HUES64 (cell line): ENCODE measurements around the gene TULP4.

Experiments
- H3K27ac ChIP-seq: 2 replicates; pipeline ENCODE4 v1.7.0; 2013; ENCODE audit warnings: low read depth, low read length, inconsistent platforms
- H3K27me3 ChIP-seq: 2 replicates; pipeline ENCODE4 v1.6.1; 2013; ENCODE audit warnings: mild to moderate bottlenecking, low read length; ENCODE audit not compliant: insufficient read depth
- H3K36me3 ChIP-seq: 2 replicates; pipeline ENCODE4 v1.6.1; 2013; ENCODE audit warnings: mild to moderate bottlenecking, low read length; ENCODE audit not compliant: insufficient read depth
- H3K4me1 ChIP-seq: 2 replicates; pipeline ENCODE4 v1.6.1; 2013; ENCODE audit warnings: mild to moderate bottlenecking, low read length, moderate library complexity; ENCODE audit not compliant: insufficient read depth
- H3K4me3 ChIP-seq: 2 replicates; pipeline ENCODE4 v1.5.1; 2013; ENCODE audit warnings: mild to moderate bottlenecking, low read length, moderate library complexity
- H3K9ac ChIP-seq: 2 replicates; pipeline ENCODE4 v1.6.1; 2013; ENCODE audit warnings: mild to moderate bottlenecking, low read depth, low read length
- H3K9me3 ChIP-seq: 2 replicates; pipeline ENCODE4 v1.6.1; 2013; ENCODE audit warnings: low read depth, low read length; ENCODE audit not compliant: insufficient read depth
- WGBS: fragments of 150-250, 120-280 bp; methylation state at CpG from one replicate; pipeline ENCODE4 v1.1.7; 2013; ENCODE audit warnings: missing lambda C conversion rate; 5-methylcytosine and 5-hydroxymethylcytosine counted together

Gene TULP4

DNA sequence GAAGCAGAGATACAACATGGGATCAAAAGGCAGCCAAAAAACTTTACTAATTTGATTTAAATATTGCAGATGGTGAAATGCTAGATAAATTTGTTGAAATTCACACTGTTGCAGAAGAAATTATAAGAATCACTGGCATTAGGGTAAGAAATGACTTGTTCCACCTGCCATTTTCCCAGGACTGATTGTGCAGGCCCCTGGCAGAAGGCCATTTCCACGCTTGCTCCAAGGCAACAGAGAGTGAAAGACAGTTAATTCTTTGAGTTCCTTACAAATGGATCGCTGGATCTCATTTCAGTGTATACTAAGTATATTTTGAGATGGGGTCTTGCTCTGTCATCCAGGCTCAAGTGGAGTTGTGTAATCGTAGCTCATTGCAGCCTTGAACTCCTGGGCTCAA lies 180.6 kb downstream of the TULP4 start:
- H3K9ac ChIP-seq, result no peak overlapping the region
- peaks cover 24% of the 10 kb centered on the region for H3K36me3 ChIP-seq
- no peak overlapping the region for H3K27ac ChIP-seq
- H3K4me3 ChIP-seq, result no peak overlapping the region
- H3K4me1 ChIP-seq, result no peaks in the 10 kb centered on the region
- 97% methylated on average over 3 of the region's 3 CpGs for WGBS
- H3K27me3 ChIP-seq, result no peaks in the 10 kb centered on the region
- no peaks in the 10 kb centered on the region for H3K9me3 ChIP-seq

DNA sequence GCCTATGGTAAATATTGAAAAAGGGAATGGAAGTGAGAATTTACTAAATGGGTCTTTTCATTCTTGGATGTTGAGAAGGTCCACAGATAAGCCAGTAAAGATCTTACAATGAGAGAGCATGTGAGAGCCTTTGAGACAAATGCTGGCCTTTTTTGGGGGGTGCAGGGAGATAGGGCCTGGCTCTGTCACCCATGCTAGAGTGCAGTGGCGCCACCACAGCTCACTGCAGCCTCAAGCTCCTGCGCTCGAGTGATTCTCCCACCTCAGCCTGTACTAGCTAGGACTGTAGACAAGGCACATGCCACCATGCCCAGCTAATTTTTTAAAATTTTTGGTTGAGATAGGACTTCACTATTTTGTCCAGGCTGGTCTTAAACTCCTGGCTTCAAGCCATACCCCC lies 184.4 kb downstream of the TULP4 start:
- Histone ChIP-seq H3K4me1 (peaks cover 3% of the 10 kb centered on the region; the same call in 1 of the 2 replicates), H3K27ac (no peak overlapping the region), H3K9me3 (no peaks in the 10 kb centered on the region), H3K36me3 (peaks cover 41% of the 10 kb centered on the region), H3K4me3 (no peak overlapping the region), H3K27me3 (no peaks in the 10 kb centered on the region), H3K9ac (no peak overlapping the region)
- 78% methylated on average over 3 of the region's 3 CpGs for WGBS

DNA sequence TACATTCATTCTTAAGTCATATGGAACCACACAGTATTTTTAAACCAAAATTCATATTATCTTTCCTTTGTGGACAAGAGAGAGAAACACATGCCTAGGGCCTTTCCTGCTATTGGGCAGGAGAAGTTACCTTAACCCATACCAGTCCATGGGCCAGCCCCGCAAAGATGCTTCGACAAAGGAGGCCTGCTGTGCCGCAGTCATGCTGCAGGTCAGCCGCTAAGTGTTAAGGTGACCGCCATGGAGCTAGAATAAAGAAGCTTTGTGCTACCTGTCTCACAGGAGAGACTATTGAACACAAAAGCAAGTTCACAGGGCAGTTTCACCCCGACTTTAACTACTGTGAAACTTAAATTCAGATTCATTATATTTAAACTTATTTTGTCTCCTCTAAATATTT lies 185.4 kb downstream of the TULP4 start:
- no peaks in the 10 kb centered on the region for H3K9me3 ChIP-seq
- H3K4me3 ChIP-seq, result no peak overlapping the region
- H3K9ac ChIP-seq, result no peak overlapping the region
- H3K4me1 ChIP-seq, result peaks cover 3% of the 10 kb centered on the region; the same call in 1 of the 2 replicates
- 90% methylated on average over 6 of the region's 6 CpGs for WGBS
- peaks cover 43% of the 10 kb centered on the region for H3K36me3 ChIP-seq
- no peak overlapping the region for H3K27ac ChIP-seq
- no peaks in the 10 kb centered on the region for H3K27me3 ChIP-seq

DNA sequence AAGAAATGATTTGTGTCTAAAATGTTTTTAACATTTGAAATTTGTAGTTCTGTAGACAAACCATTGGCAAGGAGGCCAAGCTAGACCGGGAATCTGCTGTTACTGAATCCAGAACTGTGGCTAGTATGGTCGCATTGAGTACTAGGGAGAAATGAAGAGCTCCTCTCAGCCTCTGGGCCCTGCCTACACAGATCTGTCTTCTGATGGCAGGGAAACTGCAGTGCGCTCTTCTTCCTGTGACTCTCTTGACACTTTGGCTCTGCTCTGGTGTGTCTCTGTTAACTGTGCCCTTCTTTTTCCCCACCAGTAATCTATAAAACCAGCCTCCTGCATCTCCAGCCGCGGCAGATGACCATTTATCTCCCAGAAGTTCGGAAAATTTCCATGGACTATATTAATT lies 186.1 kb downstream of the TULP4 start:
- Histone ChIP-seq H3K4me3 (no peak overlapping the region), H3K9me3 (no peaks in the 10 kb centered on the region), H3K4me1 (peaks cover 3% of the 10 kb centered on the region; the same call in 1 of the 2 replicates), H3K36me3 (peaks cover 37% of the 10 kb centered on the region), H3K9ac (no peak overlapping the region), H3K27me3 (no peaks in the 10 kb centered on the region), H3K27ac (no peak overlapping the region)
- WGBS, result 95% methylated on average over 6 of the region's 6 CpGs

DNA sequence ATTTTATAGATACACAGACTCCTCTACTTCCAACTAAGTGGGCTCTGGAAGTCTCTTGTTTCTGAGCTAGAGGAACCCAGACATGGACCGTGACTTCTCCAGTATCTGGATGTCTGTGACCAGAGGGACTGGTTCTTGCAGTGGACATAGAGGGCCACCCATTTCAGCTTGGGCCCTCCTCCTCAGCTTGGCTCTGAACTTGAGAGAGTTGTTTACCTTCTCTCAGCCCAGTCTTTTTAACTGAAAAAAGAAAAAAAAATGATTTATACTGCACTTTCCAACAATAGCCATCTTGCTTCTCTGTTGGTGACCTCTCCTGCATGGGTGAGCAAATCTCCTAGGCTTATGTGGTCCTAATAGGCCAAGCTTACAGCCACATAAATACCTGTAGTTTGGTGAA lies 187.3 kb downstream of the TULP4 start:
- Histone ChIP-seq H3K4me1 (peaks cover 3% of the 10 kb centered on the region; the same call in 1 of the 2 replicates), H3K27ac (no peak overlapping the region), H3K9me3 (no peaks in the 10 kb centered on the region), H3K4me3 (no peak overlapping the region), H3K9ac (no peak overlapping the region), H3K36me3 (peaks cover 30% of the 10 kb centered on the region), H3K27me3 (no peaks in the 10 kb centered on the region)
- 91% methylated on average over 1 of the region's 1 CpG for WGBS

DNA sequence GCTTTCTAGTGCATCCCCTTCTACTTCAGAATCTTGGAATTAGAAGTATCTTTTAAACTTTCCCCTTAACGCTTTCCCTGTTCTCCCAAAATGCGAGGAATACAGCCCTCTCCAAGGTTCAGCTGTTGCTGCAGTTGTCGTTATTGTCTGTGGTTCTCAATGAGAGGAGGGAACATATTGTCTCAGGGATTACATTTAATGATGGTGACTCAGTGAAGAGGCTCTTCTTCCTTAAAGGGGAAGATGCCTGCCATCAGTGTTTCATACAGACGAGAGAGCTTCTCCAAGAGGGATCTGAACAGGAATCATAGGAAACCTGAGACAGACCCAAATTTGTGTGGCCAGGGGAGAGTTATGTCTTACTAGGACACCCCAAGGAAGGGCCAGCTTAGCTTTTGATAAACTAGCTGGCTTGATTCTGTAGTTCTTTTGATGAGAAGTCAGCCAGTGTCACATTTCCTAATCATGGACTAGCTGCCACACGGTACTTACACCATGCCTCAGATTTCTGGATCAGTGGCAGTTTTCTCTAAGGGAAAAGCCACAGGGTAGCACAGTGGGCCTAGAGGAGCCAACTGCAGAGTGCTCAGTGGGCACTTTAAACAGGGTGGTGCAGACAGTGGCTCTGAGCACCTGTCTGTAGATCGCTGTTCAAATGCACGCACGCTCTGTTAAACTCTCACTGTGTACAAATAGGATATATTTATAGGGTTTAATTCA lies 187.9 kb downstream of the TULP4 start:
- H3K27ac ChIP-seq, result no peak overlapping the region
- no peaks in the 10 kb centered on the region for H3K27me3 ChIP-seq
- H3K4me3 ChIP-seq, result no peak overlapping the region
- H3K4me1 ChIP-seq, result peaks cover 3% of the 10 kb centered on the region; the same call in 1 of the 2 replicates
- H3K9ac ChIP-seq, result no peak overlapping the region
- 87% methylated on average over 8 of the region's 8 CpGs for WGBS
- H3K36me3 ChIP-seq, result peaks cover 27% of the 10 kb centered on the region
- H3K9me3 ChIP-seq, result no peaks in the 10 kb centered on the region

DNA sequence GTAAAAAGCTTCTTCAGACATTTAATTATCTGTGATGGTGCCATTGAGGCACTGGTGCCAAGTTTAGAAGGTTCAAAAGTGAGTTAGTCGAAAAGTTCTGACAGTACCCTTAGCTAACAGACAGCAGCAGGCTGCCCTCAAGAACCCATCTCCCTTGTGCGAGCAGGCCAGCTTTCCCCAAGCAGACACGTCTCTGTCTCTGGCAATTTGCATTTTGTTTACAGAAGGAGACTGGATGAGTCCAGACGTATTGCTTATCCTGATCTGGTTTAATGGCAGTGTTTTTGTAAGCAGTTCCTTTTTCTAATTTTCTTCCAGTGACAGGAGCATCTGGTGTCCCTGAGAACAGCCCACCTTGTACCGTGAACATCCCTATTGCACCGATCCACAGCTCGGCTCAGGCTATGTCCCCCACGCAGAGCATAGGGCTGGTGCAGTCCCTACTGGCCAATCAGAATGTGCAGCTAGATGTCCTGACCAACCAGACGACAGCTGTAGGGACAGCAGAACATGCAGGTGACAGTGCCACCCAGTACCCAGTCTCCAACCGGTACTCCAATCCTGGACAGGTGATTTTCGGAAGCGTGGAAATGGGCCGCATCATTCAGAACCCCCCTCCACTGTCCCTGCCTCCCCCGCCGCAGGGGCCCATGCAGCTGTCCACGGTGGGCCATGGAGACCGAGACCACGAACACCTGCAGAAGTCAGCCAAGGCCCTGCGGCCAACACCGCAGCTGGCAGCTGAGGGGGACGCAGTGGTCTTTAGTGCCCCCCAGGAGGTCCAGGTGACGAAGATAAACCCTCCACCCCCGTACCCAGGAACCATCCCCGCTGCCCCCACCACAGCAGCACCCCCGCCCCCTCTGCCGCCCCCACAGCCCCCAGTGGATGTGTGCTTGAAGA lies 189.3 kb downstream of the TULP4 start:
- 93% methylated on average over 22 of the region's 26 CpGs for WGBS
- Histone ChIP-seq H3K9me3 (no peaks in the 10 kb centered on the region), H3K36me3 (peaks cover 24% of the 10 kb centered on the region), H3K9ac (no peak overlapping the region), H3K4me3 (no peak overlapping the region), H3K27ac (no peak overlapping the region), H3K4me1 (peaks cover 3% of the 10 kb centered on the region; the same call in 1 of the 2 replicates), H3K27me3 (no peaks in the 10 kb centered on the region)

DNA sequence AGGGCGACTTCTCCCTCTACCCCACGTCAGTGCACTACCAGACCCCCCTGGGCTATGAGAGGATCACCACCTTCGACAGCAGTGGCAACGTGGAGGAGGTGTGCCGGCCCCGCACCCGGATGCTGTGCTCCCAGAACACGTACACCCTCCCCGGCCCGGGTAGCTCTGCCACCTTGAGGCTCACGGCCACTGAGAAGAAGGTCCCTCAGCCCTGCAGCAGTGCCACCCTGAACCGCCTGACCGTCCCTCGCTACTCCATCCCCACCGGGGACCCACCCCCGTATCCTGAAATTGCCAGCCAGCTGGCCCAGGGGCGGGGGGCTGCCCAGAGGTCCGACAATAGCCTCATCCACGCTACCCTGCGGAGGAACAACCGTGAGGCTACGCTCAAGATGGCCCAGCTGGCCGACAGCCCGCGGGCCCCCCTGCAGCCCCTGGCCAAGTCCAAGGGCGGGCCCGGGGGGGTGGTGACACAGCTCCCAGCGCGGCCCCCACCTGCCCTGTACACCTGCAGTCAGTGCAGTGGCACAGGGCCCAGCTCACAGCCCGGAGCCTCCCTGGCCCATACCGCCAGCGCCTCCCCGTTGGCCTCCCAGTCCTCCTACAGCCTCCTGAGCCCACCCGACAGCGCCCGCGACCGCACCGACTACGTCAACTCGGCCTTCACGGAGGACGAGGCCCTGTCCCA lies 190.1 kb downstream of the TULP4 start:
- H3K4me3 ChIP-seq, result no peak overlapping the region
- 94% methylated on average over 43 of the region's 43 CpGs for WGBS
- no peaks in the 10 kb centered on the region for H3K9me3 ChIP-seq
- H3K36me3 ChIP-seq, result peaks cover 30% of the 10 kb centered on the region
- peaks cover 3% of the 10 kb centered on the region; the same call in 1 of the 2 replicates for H3K4me1 ChIP-seq
- no peak overlapping the region for H3K27ac ChIP-seq
- no peaks in the 10 kb centered on the region for H3K27me3 ChIP-seq
- H3K9ac ChIP-seq, result no peak overlapping the region

DNA sequence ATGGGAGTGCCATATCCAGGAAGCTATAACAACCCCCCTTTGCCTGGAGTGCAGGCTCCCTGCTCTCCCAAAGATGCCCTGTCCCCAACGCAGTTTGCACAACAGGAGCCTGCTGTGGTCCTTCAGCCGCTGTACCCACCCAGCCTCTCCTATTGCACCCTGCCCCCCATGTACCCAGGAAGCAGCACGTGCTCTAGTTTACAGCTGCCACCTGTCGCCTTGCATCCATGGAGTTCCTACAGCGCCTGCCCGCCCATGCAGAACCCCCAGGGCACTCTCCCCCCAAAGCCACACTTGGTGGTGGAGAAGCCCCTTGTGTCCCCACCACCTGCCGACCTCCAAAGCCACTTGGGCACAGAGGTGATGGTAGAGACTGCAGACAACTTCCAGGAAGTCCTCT lies 191.0 kb downstream of the TULP4 start:
- H3K27me3 ChIP-seq, result no peaks in the 10 kb centered on the region
- no peaks in the 10 kb centered on the region for H3K9me3 ChIP-seq
- peaks cover 32% of the 10 kb centered on the region for H3K36me3 ChIP-seq
- WGBS, result 95% methylated on average over 7 of the region's 7 CpGs
- peaks cover 3% of the 10 kb centered on the region; the same call in 1 of the 2 replicates for H3K4me1 ChIP-seq
- H3K4me3 ChIP-seq, result no peak overlapping the region
- no peak overlapping the region for H3K27ac ChIP-seq
- no peak overlapping the region for H3K9ac ChIP-seq

DNA sequence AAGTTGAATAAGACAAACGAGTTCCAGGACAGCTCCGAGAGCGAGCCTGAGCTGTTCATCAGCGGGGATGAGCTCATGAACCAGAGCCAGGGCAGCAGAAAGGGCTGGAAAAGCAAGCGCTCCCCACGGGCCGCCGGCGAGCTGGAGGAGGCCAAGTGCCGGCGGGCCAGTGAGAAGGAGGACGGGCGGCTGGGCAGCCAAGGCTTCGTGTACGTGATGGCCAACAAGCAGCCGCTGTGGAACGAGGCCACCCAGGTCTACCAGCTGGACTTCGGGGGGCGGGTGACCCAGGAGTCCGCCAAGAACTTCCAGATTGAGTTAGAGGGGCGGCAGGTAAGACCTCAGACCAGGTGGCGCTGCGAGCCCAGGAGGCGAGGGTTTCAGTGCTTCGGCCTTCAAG lies 191.6 kb downstream of the TULP4 start:
- no peaks in the 10 kb centered on the region for H3K27me3 ChIP-seq
- H3K9ac ChIP-seq, result no peak overlapping the region
- H3K4me1 ChIP-seq, result peaks cover 3% of the 10 kb centered on the region; the same call in 1 of the 2 replicates
- WGBS, result 95% methylated on average over 25 of the region's 25 CpGs
- no peaks in the 10 kb centered on the region for H3K9me3 ChIP-seq
- H3K36me3 ChIP-seq, result peaks cover 29% of the 10 kb centered on the region
- H3K4me3 ChIP-seq, result no peak overlapping the region
- no peak overlapping the region for H3K27ac ChIP-seq

DNA sequence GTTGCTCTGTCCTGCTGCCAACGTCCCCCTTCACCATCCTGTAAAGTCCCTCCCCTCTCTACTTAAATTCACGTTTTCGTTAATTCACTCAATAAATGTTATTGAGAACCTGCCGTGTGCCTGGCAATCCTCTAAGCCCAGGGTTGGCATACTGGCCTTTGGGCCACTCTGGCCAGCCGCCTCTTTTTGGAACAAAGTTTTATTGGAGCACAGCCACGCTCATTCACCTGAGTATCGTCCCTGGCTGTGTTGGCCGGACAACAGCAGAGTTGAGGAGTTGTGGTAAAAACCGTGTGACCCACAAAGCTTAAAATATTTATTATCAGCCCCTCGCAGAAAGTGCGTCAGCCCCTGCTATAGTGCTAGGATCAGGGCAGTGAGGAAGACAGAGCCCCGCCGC lies 192.9 kb downstream of the TULP4 start:
- H3K9ac ChIP-seq, result no peak overlapping the region
- no peak overlapping the region for H3K4me3 ChIP-seq
- 96% methylated on average over 12 of the region's 13 CpGs for WGBS
- peaks cover 18% of the 10 kb centered on the region for H3K36me3 ChIP-seq
- H3K9me3 ChIP-seq, result no peaks in the 10 kb centered on the region
- H3K4me1 ChIP-seq, result no peaks in the 10 kb centered on the region
- no peaks in the 10 kb centered on the region for H3K27me3 ChIP-seq
- no peak overlapping the region for H3K27ac ChIP-seq
